GM11168 (cell line): ENCODE results near the gene DENND1A.

ENCODE experiments used
- in situ Hi-C: fragments of 300-500 bp; cut with MboI; formaldehyde crosslinking; loops from one replicate; pipeline ENCODE4 v1.12.0; 2022; ENCODE audit warnings: low sequenced_read_pairs; ENCODE audit not compliant: unreplicated experiment

Gene DENND1A

DNA sequence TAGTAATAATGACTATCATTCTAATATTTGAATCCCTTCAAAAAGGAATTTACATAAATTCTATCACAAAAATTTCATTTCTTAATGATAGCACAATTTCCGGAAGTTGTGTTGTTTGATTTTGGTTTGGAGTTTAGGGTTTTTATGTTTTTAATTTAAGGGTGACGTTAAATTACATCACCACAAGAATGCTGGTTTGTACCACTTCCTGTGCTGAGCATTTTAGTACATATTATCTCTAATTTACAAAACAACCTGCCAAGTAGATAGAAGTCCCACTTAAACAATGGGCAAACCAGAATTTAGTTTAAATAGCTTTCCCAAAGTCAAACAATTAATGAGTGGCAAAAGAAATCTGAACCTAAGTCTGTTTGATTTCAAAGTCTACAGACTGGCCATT, 63.4 kb downstream of the DENND1A start:
- in situ Hi-C loops: no loop called here

DNA sequence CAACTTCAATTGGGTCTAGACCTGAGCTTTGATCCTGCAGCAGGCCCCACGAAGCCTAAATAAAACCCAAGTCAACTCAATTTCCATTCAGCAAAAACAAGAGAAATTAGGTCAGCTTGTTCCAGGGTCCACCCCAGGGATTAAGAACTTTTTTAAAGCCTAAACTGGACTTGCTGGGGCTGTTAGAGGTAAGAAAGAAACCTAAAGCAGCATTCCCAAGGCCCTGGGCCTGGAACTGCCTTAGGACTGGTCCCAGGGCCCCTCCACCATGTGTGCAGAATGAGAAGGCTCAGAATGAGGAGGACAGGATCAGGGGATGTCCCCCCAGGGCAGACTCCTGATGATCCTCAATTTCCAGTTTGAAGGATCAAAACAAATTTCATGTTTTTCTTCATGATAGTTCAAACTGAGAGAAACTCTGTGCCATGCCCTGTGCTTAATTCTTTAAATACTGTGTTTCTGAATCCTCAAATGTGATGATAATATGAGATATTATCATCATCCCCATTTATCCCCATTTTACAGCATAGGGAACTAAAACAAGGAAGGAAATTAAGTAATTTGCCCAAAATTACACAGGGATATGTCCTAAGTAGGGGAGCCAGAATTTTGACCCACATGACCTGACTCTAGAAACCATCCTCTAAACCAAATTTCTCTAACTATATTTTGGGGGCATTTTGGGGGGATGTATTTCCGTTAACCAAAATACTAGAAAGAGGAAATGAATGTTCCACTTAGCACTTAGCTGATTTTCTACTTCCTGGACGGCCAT, 64.5 kb downstream of the DENND1A start:
- in situ Hi-C loops: no loop called here

DNA sequence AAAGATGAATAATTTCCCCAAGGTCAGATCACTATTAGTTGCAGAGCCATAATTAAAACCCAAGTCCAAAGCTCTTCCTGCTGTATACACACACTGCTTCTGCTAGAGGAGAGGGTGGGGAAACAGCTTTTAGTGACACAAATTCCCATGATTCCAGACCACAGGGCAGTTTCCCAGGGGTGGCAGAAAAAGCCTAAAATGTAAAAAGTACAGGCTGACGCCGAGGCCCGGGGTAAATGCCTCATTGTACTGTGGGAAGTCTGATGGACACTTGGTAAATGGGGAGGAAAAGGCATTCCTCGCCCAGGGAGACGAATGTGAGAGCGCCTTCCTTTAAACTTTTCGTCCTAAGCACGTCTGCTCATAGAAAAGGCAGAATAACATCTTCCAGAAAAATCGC, 65.7 kb downstream of the DENND1A start:
- in situ Hi-C loops: no loop called here

DNA sequence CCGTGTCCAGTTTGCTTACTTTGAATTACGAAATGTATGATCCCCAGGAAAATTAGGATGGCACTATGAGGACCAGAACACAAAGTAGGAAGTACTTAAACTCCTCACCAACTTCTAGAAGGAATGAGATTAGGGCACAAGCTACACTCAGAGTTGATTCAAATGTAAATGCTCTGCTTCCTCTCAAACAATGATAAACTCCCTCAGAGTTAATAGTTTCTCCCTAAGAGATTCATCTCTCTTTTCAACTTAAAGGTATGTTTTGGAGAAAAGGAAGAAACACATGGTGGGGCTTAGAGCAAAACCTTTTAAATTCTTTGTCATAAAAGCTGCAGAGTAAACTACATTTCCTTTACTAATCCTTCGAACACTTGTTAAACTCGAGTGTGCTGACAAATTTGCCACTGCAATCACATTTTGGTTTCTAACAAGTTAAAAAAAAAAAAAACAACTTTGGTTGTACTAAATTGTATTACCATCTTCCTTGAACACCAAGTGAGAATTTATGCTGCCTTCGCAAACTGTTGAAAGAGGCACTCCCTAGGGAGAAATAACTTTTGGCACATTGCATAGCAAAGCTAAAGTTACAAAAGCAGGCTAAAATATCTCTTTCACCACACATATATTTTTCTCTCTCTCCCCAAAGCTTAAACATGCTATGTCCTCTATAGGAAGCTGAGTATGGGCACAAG, 66.6 kb downstream of the DENND1A start:
- in situ Hi-C loops: no loop called here

DNA sequence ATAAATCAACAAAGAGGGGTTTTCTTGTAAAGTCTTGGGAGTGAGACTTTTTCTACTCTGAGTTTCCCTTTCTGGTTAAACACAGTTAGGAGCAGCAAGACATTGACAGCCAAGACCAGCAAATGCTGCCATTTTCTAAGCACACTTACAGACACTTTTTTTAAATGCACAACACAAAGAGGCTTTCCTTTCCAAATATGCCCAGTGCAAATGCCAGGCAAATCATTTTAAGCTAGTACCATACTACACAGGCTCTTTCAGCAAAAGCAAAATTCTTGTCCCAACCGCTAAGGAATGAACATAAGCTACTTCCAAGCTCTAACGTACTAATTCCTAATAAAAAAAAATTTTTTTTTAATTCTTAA, 68.2 kb downstream of the DENND1A start:
- in situ Hi-C loops: no loop called here

DNA sequence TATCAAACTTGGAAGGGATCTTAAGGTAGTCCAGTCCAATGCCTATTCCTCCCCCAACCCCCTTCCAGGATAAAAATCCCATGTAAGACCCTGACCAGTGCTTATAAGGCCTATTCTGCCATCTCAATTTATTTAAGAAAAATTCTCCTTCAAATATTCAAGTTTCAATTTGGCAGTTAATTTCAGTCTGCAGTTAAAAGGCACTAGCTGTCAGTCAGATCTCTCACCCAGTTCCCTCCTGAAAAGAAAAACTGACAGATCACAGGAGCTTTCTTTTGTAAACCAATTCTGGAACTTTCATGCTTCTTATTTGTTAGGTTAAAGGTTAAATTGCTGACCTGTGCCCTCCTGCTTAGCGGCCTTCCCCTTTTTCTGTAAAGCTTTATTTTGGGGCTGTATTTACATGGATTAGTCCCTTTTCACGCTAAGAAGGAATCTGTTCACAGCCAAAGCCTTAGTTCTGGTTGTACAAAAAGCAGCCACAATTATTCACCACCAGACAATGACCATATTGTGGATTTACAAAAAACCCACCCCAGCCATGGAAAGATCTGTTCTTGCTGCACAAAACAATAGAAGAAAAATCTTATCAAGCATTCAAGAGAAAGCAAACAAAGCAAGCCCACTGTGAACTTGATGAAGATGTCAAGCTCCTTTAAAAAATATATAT, 68.7 kb downstream of the DENND1A start:
- in situ Hi-C loops: no loop called here

DNA sequence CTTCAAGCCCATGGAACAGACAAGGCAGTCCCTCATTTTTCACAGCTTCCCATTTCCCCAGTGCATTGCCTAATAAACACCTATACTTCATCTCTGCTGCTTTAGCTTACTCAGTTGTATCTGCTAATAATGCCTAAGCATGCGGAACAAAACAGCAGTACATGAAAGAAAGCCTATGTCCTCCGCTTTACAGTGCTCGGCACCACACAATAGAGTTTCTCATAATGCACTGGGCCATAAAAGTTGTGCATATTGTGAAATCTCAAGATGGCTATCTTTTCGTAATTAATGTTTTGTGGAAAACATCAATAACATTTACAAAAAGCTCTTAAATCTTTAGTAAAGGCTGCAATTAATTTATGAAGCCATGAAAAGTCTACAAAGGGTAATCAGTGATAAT, 69.3 kb downstream of the DENND1A start:
- in situ Hi-C loops: no loop called here

DNA sequence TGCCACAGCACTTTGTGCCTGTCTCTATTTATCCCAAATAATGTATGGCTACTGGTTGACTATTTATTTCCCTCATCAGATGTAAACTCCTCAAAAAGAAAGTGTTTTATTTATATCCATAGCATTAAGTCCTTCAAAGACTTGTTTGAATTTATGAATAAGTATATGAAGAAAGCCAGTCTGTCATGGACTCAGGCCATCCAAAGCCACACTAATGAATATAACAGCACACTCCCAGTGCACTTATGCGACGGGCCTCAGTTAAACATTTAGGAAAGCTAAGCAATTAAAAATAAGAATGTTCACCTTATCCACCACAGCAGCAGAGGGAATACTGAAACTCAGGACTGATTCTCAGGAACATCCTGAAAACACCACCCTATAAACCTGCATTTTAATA, 77.5 kb downstream of the DENND1A start:
- in situ Hi-C loops: no loop called here

DNA sequence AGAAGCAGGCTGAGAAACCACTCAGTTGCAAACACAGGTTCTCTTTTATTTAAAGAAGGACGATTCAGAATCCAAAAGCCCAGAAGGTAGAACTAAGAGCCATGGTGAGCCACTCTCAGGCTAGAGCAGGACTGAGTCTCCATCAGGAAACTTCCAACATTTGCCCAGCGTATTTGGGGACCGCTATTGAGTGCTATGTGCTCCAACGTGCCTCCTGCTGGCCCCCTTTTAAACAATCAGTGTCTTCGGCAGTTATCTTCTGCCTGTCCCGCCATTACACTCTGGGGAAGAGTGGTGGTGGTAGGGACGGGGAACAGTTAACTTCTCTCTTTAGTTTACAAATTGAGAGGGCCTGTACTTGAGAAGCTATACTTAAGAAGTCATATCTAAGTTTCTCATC, 78.1 kb downstream of the DENND1A start:
- in situ Hi-C loops: no loop called here

DNA sequence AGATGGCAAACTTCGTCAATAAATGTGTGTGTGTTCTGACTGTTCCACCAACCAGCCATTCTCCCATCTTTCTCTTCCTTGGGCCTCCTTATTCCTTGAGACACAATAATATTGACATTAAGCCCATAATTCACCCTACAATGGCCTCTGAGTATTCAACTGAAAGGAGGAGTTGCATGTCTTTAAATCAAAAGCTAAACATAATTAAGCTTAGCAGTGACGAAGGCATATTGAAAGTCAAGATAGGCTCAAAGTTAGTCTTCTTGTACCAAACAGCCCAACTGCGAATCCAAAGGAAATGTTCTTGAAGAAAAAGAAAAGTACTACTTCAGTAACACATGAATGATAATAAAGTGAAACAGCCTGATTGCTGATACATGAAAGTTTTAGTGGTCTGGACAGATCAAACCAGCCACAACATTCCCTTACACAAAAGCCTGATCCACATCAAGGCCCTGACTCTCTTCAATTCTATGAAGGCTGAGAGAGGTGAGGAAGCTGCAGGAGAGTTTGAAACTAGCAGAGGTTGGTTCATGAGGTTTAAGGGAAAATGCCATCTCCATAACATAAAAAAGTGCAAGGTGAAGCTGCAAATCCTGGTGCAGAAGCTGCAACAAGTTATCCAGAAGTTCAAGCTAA, 81.4 kb downstream of the DENND1A start:
- in situ Hi-C loops: no loop called here

DNA sequence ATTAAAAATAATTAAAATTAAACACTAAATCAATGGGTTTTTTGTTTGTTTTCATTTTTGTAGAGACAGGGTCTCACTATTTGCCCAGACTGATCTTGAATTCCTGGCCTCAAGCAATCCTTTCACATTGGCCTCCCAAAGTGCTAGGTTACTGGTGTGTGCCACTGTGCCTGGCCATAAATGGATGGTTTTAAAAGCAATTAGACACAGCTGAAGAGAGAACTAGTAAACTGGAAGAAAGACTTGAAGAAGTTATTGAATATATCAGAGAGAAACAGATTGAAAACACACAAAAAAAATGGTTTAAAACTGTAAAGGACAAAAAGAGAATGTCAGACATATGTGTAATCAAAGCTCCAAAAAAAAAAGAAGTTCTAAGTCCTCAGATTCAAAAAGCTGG, 83.0 kb downstream of the DENND1A start:
- in situ Hi-C loops: no loop called here

DNA sequence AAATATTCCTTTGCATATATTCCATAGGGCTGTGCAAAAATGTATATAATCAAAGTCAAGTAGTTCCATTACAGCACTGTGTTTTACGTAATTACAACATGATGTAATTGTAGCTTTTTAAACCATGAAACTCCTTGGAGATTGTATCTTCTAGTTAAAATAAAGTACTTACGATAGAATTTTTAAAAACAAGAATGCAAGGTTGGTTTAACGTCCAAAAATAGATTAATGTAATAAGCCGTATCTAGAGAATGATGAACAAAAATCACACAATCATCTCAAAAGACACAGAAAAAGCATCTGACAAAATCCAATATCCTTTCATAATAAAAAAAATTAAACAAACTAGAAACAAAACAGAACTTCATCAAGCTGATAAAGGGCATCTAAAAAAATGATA, 86.2 kb downstream of the DENND1A start:
- in situ Hi-C loops: no loop called here

DNA sequence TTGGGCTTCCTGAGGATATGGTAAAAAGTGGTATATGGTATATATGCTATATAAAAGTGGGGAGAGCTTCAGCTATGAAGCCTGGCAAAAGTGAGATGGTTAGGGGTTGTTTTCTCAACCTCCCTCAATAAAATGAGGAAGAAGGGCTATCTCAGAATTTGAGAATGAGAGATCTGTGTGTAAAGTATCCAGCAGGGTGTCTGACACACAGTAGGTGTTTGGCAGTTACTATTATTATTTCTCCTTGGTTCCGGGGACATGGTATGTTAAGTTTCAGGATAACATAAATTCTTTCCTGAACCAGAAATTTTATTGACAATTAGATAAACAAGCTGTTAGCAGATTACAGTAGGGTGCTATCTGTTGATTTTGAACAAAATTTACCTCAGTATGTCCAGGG, 94.1 kb downstream of the DENND1A start:
- in situ Hi-C loops: no loop called here

DNA sequence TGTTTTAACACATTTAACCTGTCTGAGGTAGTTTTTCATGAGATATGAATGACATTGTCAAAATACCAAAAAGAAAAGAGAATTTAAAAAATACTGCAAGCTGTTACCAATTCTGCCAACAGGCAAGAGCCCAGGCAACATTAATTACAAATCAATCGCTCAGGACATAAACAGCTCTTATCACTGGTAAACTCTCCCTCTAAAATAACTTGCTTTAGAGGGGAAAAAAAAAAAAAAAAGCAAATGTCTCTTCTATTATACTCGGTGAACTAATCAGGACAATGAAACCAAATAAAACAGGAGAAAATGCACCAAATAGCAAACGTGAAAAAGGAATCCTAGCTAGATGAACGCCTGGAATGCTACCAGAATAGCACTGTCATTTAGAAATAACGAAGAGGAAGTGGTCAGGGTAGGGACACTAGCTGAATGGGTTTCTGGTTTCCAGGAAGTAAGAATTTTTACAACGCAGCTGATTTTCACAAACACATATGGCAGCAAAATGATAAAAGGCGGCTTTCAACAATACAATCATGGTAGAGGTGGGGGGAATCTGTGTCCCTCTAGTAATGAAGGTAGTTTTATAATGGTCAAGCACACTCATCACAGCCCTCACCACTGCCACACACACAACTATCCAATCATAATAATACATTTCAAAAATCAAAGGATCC, 94.9 kb downstream of the DENND1A start:
- in situ Hi-C loops: no loop called here

DNA sequence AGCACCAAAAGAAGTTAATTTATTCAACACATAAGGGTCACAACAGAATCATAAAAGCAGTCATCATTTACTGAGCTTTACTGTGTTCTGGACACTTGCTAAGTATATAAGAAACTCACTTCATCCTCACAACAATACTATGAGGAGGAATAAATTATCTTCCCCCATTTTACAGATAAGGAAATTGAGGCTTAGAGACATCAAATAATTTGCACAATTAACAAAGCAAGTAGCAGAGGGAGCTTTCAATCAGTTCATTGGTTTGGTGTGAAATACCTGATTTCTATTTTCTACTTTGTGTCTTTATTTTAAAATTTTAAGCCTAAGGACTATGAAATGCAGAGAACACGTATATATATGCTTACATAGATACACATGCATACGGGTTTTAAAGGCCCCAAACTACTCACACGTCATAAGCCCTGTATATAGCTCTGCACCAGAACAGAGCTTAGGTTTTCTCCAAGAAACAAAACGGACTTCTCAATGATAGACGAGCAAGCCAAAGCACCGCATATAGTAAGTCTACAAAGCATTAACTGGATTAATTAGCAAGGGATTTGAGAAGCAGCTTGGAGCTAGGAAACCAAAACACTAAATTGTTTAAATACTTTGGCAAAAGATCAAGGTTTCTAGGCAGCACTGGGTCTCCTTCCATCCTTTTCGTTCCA, 95.6 kb downstream of the DENND1A start:
- in situ Hi-C loops: no loop called here

DNA sequence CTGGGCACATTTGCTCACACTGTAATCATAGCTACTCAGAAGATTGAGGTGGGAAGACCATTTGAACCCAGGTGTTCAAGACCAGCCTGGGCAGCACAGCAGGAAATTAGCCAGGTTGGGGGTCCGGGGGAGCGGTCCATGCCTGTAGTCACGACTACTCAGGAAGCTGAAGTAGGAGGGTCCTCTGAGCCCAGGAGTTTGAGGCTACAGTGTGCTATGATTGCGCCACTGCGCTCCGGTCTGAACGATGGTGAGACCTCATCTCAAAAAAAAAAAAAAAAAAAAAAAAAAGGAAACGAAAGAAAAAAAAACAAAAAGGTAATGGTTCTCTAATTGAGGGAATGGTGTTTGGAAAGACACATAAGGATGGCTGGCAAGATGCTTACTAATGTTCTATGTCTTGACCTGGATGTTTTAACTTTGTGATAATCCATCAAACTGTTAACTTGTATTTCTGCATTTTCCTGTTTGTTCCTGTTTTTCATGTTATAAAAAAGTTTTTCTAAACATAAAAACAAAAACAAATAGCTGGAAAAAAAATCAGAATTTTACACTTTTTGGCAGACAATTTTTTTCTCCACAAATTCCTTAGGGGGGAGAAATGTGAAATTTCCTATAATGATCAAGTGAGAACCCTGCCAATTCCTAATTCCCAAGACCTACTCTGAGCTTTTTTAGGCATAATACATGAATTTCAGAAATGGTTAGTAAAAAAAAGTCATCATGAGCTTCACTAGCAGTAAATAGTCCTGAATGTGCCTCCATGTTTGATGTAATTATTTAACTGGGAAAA, 96.9 kb downstream of the DENND1A start:
- in situ Hi-C loops: no loop called here

DNA sequence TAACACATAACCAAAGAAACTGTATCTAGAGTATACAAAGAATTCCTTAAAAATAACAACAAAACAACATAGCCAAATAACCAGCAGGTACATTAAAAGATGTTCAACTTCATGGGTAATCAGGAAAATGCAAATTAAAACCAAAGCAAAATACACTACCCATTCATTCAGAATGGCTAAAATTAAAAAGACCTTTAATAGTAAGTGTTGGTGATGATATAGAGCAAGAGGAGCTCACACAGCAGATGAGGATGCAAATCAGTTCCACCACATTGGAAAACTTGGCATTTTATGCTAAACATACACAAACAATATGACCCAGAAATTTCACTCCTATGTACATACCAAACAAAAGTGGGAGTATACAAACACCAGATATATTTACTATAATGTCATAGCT, 97.8 kb downstream of the DENND1A start:
- in situ Hi-C loops: no loop called here

DNA sequence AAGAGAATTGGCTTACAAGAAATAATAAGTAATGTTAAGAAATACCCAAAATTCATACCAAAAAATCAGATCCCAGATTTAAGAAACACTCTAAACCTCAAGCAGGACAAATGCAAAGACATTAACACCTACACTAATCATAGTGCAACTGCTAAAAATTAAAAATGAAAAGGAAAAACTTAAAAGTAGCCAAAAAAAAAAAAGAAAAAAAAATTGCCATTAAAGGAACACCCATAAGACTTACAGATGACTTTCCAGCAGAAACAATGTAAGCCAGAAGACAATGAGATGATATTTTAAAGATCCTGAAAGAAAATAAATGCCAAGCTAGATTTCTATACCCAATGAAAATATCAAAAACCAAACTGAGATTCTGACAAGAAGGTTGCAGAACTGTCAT, 101.5 kb downstream of the DENND1A start:
- in situ Hi-C loops: no loop called here

DNA sequence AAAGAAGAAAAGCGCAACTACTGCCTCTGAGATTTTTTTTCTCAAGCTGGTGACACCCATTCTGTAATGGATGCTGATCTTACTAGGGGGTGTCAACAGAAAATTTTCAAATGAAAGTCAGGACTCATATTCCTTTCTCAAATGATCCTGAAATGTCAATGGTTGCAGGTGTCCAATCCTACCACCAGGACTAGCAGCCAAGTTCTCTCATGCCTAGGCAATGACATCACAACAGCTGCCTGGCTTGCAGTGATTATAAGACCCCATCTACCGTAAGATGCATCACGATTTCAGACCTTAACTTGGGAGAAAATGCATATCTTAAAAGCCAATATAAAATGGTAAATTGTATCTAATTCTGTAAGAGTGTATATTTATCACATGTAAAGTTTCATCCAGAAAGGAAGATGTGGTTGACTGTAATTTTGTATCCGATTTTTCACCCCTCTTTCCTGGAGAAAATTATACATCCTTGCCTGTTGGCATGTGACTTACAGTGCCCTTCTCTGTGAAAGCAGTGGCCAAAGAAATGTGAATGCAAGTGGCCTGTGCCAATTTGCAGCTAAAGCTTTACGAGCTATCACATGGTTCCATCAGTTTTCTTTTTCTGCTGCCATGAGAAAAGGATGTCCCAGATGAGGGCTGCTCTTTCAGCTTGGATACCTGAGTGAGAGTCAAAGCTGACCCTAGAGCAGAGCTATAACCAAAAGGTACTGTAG, 104.4 kb downstream of the DENND1A start:
- in situ Hi-C loops: no loop called here
